ENCODE results near the gene NAALADL2. TPM values are rescaled to one million over a fixed set of nuclear protein-coding genes. Genes with fewer than 3 reads are reported as not detected.

NAALADL2 gene
- total and polyA plus RNA-seq, 2 of the 8 experiments (the other 6 are each of a cell fraction or from before 2014, with no cell fraction given), result 0.12 to 0.22 TPM

DNA sequence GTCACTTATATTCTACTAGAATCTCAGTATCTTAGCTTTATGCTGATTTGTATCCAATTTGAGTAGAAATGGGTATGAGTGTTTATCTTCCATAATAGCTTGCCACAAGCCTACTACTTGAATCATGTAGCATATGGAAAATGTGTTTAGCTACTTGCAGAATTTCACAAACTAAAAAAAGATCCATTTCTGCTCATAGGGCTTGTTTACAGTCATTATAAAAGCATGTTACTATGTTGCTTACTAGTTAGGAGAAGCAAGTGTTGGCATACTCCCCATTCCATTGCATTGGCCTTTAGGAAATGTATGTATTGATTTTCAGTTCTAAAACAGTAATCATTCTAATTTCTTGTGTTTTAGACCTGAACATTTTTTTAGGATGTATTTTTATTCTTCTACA is 939.2 kb downstream of the NAALADL2 start (continued):
- TF ChIP-seq, protein P1, sequence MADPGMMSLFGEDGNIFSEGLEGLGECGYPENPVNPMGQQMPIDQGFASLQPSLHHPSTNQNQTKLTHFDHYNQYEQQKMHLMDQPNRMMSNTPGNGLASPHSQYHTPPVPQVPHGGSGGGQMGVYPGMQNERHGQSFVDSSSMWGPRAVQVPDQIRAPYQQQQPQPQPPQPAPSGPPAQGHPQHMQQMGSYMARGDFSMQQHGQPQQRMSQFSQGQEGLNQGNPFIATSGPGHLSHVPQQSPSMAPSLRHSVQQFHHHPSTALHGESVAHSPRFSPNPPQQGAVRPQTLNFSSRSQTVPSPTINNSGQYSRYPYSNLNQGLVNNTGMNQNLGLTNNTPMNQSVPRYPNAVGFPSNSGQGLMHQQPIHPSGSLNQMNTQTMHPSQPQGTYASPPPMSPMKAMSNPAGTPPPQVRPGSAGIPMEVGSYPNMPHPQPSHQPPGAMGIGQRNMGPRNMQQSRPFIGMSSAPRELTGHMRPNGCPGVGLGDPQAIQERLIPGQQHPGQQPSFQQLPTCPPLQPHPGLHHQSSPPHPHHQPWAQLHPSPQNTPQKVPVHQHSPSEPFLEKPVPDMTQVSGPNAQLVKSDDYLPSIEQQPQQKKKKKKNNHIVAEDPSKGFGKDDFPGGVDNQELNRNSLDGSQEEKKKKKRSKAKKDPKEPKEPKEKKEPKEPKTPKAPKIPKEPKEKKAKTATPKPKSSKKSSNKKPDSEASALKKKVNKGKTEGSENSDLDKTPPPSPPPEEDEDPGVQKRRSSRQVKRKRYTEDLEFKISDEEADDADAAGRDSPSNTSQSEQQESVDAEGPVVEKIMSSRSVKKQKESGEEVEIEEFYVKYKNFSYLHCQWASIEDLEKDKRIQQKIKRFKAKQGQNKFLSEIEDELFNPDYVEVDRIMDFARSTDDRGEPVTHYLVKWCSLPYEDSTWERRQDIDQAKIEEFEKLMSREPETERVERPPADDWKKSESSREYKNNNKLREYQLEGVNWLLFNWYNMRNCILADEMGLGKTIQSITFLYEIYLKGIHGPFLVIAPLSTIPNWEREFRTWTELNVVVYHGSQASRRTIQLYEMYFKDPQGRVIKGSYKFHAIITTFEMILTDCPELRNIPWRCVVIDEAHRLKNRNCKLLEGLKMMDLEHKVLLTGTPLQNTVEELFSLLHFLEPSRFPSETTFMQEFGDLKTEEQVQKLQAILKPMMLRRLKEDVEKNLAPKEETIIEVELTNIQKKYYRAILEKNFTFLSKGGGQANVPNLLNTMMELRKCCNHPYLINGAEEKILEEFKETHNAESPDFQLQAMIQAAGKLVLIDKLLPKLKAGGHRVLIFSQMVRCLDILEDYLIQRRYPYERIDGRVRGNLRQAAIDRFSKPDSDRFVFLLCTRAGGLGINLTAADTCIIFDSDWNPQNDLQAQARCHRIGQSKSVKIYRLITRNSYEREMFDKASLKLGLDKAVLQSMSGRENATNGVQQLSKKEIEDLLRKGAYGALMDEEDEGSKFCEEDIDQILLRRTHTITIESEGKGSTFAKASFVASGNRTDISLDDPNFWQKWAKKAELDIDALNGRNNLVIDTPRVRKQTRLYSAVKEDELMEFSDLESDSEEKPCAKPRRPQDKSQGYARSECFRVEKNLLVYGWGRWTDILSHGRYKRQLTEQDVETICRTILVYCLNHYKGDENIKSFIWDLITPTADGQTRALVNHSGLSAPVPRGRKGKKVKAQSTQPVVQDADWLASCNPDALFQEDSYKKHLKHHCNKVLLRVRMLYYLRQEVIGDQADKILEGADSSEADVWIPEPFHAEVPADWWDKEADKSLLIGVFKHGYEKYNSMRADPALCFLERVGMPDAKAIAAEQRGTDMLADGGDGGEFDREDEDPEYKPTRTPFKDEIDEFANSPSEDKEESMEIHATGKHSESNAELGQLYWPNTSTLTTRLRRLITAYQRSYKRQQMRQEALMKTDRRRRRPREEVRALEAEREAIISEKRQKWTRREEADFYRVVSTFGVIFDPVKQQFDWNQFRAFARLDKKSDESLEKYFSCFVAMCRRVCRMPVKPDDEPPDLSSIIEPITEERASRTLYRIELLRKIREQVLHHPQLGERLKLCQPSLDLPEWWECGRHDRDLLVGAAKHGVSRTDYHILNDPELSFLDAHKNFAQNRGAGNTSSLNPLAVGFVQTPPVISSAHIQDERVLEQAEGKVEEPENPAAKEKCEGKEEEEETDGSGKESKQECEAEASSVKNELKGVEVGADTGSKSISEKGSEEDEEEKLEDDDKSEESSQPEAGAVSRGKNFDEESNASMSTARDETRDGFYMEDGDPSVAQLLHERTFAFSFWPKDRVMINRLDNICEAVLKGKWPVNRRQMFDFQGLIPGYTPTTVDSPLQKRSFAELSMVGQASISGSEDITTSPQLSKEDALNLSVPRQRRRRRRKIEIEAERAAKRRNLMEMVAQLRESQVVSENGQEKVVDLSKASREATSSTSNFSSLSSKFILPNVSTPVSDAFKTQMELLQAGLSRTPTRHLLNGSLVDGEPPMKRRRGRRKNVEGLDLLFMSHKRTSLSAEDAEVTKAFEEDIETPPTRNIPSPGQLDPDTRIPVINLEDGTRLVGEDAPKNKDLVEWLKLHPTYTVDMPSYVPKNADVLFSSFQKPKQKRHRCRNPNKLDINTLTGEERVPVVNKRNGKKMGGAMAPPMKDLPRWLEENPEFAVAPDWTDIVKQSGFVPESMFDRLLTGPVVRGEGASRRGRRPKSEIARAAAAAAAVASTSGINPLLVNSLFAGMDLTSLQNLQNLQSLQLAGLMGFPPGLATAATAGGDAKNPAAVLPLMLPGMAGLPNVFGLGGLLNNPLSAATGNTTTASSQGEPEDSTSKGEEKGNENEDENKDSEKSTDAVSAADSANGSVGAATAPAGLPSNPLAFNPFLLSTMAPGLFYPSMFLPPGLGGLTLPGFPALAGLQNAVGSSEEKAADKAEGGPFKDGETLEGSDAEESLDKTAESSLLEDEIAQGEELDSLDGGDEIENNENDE (IDR thresholded peaks at IDR 0.05; ENCODE audit: insufficient replicate concordance, low read length), result no peak
- no peak for TF ChIP-seq POLR2A (IDR thresholded peaks at IDR 0.05; ENCODE audit: control extremely low read depth in 1 of 2, low read depth in 2 of 2, low read length in 2 of 2)
